ENCODE data around the gene DDX39B.

GRCh38 chr6:31532644-31533454 lies 9.0 kb downstream of the DDX39B start:
- TF ChIP-seq CTCF (IDR thresholded peaks at IDR 0.05): no peak
- TF ChIP-seq POLR2A (IDR thresholded peaks at IDR 0.05): no peak
- no peak for TF ChIP-seq POLR2AphosphoS5 (IDR thresholded peaks at IDR 0.05)

Data from suprapubic skin (tissue), 4 donors.